Left lung (tissue), 10 donors: ENCODE data around the gene PCDHB12. TPM values are rescaled to one million over a fixed set of nuclear protein-coding genes. Genes with fewer than 3 reads are reported as not detected.
A peak's percentile ranks its signal among the peaks of the same experiment; 100 is the strongest.
"Not testable (repeated sequence)": the region's sequence is repeated elsewhere in the genome, so short reads cannot be mapped to it uniquely, and the experiment has no call there.

ENCODE experiments used
- ATAC-seq: fragments of 200-7000 bp; cut with Tn5 transposase; one replicate; pipeline ENCODE4 v1.9.1; 2020; ENCODE audit warnings: moderate library complexity
- DNase-seq, 4 donors: peaks; one replicate each; pipeline ENCODE4 v3.0.0-alpha.2; 2013 to 2020
- H3K27ac ChIP-seq, 2 donors: fragments of 200-600 bp; sonication (generic) in 1 of 2; one replicate each; pipeline versions ENCODE4 v1.5.0 to v1.8.0; 2020 to 2021
- H3K27me3 ChIP-seq, 2 donors: fragments of 200-600 bp; sonication (generic) in 1 of 2; one replicate each; pipeline versions ENCODE4 v1.5.0 to v1.8.0; 2020 to 2021
- H3K36me3 ChIP-seq, 2 donors: fragments of 200-600 bp; sonication (generic) in 1 of 2; one replicate each; pipeline versions ENCODE4 v1.5.0 to v1.8.0; 2020 to 2021
- H3K4me1 ChIP-seq, 2 donors: fragments of 200-600 bp; one replicate each; pipeline ENCODE4 v1.8.0; 2021
- H3K4me3 ChIP-seq, 2 donors: fragments of 200-600 bp; sonication (generic) in 1 of 2; one replicate each; pipeline versions ENCODE4 v1.5.0 to v1.8.0; 2020 to 2021; ENCODE audit warnings: mild to moderate bottlenecking in 1 of 2
- H3K9me3 ChIP-seq, 2 donors: fragments of 200-600 bp; sonication (generic) in 1 of 2; one replicate each; pipeline versions ENCODE4 v1.5.0 to v1.8.0; 2020 to 2021
- intact Hi-C, 2 donors: fragments of 100-400 bp; cut with DNase I; formaldehyde crosslinking; loops; one replicate each; pipeline versions ENCODE4 v1.11.2 to v1.14.2; 2022
- polyA plus RNA-seq, 6 donors: library from polyadenylated mRNA; unstranded; fragments of 120-200 nt; gene quantifications; one replicate each; pipeline ENCODE4 v1.2.1, GENCODE V29; 2013; ENCODE audit not compliant: insufficient read length in 6 of 6
- total RNA-seq, 2 donors: library from RNA; stranded (reverse); fragmentation: NEBNext Ultra II Directional; extraction: Animal tissue kit (Norgen Biotek cat#: 25700); gene quantifications; one replicate each; pipeline ENCODE4 v1.2.1, GENCODE V29; 2021
- TF ChIP-seq, protein P1 (sequence below), 2 donors: fragments of 200-600 bp; sonication (generic) in 1 of 2; IDR thresholded peaks; one replicate each; pipeline versions ENCODE4 v1.5.0 to v1.8.0; 2021; ENCODE audit warnings: antibody characterized with exemption in 2 of 2
- donor health status: DM: no; HTN: yes; CAD: no.
- donor health status: DM: no; HTN: no; CAD: no.

PCDHB12 gene
- total and polyA plus RNA-seq, 8 donors = 2.3 to 7.6 (median 5.8) TPM

DNA sequence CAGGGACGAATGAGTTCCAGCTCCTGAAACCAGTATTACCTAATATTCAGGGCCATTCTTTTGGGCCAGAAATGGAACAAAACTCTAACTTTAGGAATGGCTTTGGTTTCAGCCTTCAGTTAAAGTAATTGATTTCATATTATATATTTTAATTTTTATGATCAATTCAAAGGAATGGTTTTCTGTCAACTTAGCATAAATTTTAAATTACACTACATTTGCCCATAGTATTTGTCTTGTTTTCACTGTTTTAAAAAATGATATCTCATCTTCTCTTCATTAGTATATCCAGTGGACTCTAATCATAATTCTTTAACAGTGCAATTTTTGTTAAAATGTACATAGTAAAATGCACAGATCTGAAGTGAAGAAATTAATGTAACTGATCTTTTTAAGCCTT is 28.2 kb upstream of the PCDHB12 start:
- DNase-seq (no peak), ATAC-seq (no peak)
- Histone ChIP-seq H3K4me1 (no peaks in the 10 kb centered on the region), H3K36me3 (no peaks in the 10 kb centered on the region), H3K9me3 (peaks cover 0 to 59% of the 10 kb centered on the region in 2 donors), H3K27me3 (peaks cover 0 to 69% of the 10 kb centered on the region in 2 donors), H3K27ac (no peak overlapping the region), H3K4me3 (no peak overlapping the region)
- intact Hi-C loops = no loop called here
- TF ChIP-seq, protein P1, sequence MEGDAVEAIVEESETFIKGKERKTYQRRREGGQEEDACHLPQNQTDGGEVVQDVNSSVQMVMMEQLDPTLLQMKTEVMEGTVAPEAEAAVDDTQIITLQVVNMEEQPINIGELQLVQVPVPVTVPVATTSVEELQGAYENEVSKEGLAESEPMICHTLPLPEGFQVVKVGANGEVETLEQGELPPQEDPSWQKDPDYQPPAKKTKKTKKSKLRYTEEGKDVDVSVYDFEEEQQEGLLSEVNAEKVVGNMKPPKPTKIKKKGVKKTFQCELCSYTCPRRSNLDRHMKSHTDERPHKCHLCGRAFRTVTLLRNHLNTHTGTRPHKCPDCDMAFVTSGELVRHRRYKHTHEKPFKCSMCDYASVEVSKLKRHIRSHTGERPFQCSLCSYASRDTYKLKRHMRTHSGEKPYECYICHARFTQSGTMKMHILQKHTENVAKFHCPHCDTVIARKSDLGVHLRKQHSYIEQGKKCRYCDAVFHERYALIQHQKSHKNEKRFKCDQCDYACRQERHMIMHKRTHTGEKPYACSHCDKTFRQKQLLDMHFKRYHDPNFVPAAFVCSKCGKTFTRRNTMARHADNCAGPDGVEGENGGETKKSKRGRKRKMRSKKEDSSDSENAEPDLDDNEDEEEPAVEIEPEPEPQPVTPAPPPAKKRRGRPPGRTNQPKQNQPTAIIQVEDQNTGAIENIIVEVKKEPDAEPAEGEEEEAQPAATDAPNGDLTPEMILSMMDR (IDR thresholded peaks at IDR 0.05) = no peak

- H3K36me3 ChIP-seq = no peaks in the 10 kb centered on the region
- no peak within 1 kb of the TSS for H3K27ac ChIP-seq
- DNase-seq = peak in 2 of 4 donors; percentile 36 to 58
- H3K27me3 ChIP-seq = peaks cover 0 to 50% of the 10 kb centered on the region in 2 donors
- H3K4me1 ChIP-seq = no peaks in the 10 kb centered on the region
- TF ChIP-seq, protein P1 (IDR thresholded peaks at IDR 0.05) = no peak
- H3K9me3 ChIP-seq = peaks cover 0 to 53% of the 10 kb centered on the region in 2 donors
- H3K4me3 ChIP-seq = no peak within 1 kb of the TSS
- intact Hi-C loops = no loop called here
- ATAC-seq = no peak
Observed at GRCh38 chr5:141182248-141182647, 26.3 kb upstream of the PCDHB12 start, which contains the start of gene PCDHB16. Gene PCDHB16 (plus strand): TSS chr5:141182387. CDS start chr5:141182560, 173 bp downstream.

DNA sequence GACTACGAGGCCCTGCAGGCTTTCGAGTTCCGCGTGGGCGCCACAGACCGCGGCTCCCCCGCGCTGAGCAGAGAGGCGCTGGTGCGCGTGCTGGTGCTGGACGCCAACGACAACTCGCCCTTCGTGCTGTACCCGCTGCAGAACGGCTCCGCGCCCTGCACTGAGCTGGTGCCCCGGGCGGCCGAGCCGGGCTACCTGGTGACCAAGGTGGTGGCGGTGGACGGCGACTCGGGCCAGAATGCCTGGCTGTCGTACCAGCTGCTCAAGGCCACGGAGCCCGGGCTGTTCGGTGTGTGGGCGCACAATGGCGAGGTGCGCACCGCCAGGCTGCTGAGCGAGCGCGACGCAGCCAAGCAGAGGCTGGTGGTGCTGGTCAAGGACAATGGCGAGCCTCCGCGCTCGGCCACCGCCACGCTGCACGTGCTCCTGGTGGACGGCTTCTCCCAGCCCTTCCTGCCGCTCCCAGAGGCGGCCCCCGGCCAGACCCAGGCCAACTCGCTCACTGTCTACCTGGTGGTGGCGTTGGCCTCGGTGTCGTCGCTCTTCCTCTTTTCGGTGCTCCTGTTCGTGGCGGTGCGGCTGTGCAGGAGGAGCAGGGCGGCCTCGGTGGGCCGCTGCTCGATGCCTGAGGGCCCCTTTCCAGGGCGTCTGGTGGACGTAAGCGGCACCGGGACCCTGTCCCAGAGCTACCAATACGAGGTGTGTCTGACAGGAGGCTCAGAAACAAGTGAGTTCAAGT is 24.2 kb upstream of the PCDHB12 start:
- peaks cover 0 to 46% of the 10 kb centered on the region in 2 donors for H3K27me3 ChIP-seq

DNA sequence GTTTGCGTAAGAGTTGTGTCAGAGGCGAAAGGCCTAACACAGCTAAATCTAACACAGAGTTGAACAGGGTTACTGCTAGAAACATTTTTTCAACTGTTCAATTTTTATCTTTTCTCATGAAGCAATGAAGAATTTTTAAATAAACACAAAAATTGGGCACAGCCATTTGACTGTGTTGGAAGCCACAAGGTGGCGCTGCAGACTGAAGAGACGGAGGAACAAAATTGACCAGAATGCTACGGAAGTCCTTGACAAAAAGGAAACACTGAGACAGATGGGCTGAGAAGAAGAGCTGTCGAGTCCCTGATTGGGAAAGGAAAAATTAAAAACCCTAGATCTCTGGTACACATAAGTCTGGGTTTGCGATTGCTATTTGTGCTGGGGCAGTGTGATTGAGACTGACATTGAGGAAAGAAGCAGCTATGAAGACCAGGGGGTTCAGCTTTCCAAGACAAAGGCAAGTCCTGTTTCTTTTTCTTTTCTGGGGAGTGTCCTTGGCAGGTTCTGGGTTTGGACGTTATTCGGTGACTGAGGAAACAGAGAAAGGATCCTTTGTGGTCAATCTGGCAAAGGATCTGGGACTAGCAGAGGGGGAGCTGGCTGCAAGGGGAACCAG is 21.5 kb upstream of the PCDHB12 start, which contains the start of gene PCDHB9:
Gene PCDHB9, plus strand, starts transcription at position 265 of the 616 bp plus-strand sequence. Its CDS starts 158 bp downstream, at position 423.
- H3K4me3 ChIP-seq = no peak within 1 kb of the TSS
- no peak within 1 kb of the TSS for H3K27ac ChIP-seq
- peaks cover 3 to 47% of the 10 kb centered on the region in 2 donors for H3K27me3 ChIP-seq
- peaks cover 0 to 63% of the 10 kb centered on the region in 2 donors for H3K9me3 ChIP-seq
- TF ChIP-seq, protein P1 (IDR thresholded peaks at IDR 0.05) = no peak
- intact Hi-C loops = no loop called here
- no peaks in the 10 kb centered on the region for H3K36me3 ChIP-seq
- H3K4me1 ChIP-seq = no peaks in the 10 kb centered on the region
- peak in 1 of 4 donors; percentile 24 for DNase-seq
- ATAC-seq = no peak

More for the DNA sequence above, 24.2 kb upstream of the PCDHB12 start:
- H3K4me3 ChIP-seq, H3K4me1 ChIP-seq, H3K27ac ChIP-seq, ATAC-seq, intact Hi-C loops, DNase-seq, H3K36me3 ChIP-seq: not testable (repeated sequence)
- peaks cover 0 to 44% of the 10 kb centered on the region in 2 donors for H3K9me3 ChIP-seq

DNA sequence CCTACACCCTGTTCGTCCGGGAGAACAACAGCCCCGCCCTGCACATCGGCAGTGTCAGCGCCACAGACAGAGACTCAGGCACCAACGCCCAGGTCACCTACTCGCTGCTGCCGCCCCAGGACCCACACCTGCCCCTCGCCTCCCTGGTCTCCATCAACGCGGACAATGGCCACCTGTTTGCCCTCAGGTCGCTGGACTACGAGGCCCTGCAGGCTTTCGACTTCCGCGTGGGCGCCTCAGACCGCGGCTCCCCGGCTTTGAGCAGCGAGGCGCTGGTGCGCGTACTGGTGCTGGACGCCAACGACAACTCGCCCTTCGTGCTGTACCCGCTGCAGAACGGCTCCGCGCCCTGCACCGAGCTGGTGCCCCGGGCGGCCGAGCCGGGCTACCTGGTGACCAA is 19.8 kb upstream of the PCDHB12 start:
- ATAC-seq, H3K27ac ChIP-seq, DNase-seq, H3K36me3 ChIP-seq, H3K4me3 ChIP-seq, intact Hi-C loops, H3K4me1 ChIP-seq: not testable (repeated sequence)
- Histone ChIP-seq H3K9me3 (peaks cover 0 to 59% of the 10 kb centered on the region in 2 donors), H3K27me3 (peaks cover 3 to 43% of the 10 kb centered on the region in 2 donors)

DNA sequence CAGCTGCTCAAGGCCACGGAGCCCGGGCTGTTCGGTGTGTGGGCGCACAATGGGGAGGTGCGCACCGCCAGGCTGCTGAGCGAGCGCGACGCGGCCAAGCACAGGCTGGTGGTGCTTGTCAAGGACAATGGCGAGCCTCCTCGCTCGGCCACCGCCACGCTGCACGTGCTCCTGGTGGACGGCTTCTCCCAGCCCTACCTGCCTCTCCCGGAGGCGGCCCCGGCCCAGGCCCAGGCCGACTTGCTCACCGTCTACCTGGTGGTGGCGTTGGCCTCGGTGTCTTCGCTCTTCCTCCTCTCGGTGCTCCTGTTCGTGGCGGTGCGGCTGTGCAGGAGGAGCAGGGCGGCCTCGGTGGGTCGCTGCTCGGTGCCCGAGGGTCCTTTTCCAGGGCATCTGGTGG is 19.4 kb upstream of the PCDHB12 start:
- H3K36me3 ChIP-seq, intact Hi-C loops, ATAC-seq, H3K4me3 ChIP-seq, H3K27ac ChIP-seq, H3K4me1 ChIP-seq: not testable (repeated sequence)
- DNase-seq = peak in 1 of 4 donors; percentile 54
- peaks cover 3 to 43% of the 10 kb centered on the region in 2 donors for H3K27me3 ChIP-seq
- H3K9me3 ChIP-seq = peaks cover 0 to 58% of the 10 kb centered on the region in 2 donors
